Panc1 (cell line): ENCODE data around the gene SLC35F1. TPM values are rescaled to one million over a fixed set of nuclear protein-coding genes. Genes with fewer than 3 reads are reported as not detected.

Experiments
- ATAC-seq: fragments of 200-7000 bp; cut with Tn5 transposase; 2 replicates; pipeline ENCODE4 v1.9.1; 2020; ENCODE audit warnings: mild to moderate bottlenecking, moderate library complexity
- BruUV-seq: library from RNA; stranded (reverse); fragments of 400-500 nt; replicated peaks from 2 replicates; lab custom pipeline; 2021; lab: Mats Ljungman, UMichigan
- CTCF ChIA-PET: fragments of 300-600 bp; sonication (Branson Sonifier 250); formaldehyde crosslinking; loops from one replicate; lab custom pipeline; 2022; ENCODE audit warnings: antibody characterized with exemption; lab: Charles Lee
- POLR2A ChIA-PET: fragments of 300-600 bp; sonication (Branson Sonifier 250); formaldehyde crosslinking; loops from one replicate; lab custom pipeline; 2022; ENCODE audit warnings: antibody characterized with exemption; lab: Charles Lee
- DNase-seq: peaks from one replicate; pipeline ENCODE4 v3.0.0-alpha.2; 2010; ENCODE audit warnings: low read depth, low spot score
- H3K27ac ChIP-seq: 2 replicates; pipeline ENCODE4 v1.5.1; 2011; ENCODE audit warnings: mild to moderate bottlenecking, low read length, inconsistent platforms
- H3K27me3 ChIP-seq: fragments of 200-500 bp; sonication (Bioruptor generic); 2 replicates; pipeline ENCODE4 v1.6.0; 2014; ENCODE audit warnings: low read length, inconsistent platforms; ENCODE audit not compliant: control insufficient read depth, insufficient read depth
- H3K36me3 ChIP-seq: fragments of 200-500 bp; sonication (Bioruptor generic); 2 replicates; pipeline ENCODE4 v1.5.1; 2014; ENCODE audit warnings: inconsistent platforms, mild to moderate bottlenecking, low read length, moderate library complexity; ENCODE audit not compliant: control insufficient read depth, insufficient read depth
- H3K4me1 ChIP-seq: 2 replicates; pipeline ENCODE4 v1.5.1; 2011; ENCODE audit warnings: inconsistent platforms, mild to moderate bottlenecking, low read length, moderate library complexity; ENCODE audit not compliant: control insufficient read depth, insufficient read depth
- H3K4me3 ChIP-seq, 2 experiments: 2 replicates each; pipeline ENCODE4 v1.5.1; 2011 to 2012; ENCODE audit warnings: low read depth in 2 of 2, low read length in 2 of 2, mild to moderate bottlenecking in 2 of 2, inconsistent platforms in 1 of 2, moderate library complexity in 1 of 2
- H3K9me3 ChIP-seq: fragments of 200-500 bp; sonication (Bioruptor generic); 2 replicates; pipeline ENCODE4 v1.5.1; 2014; ENCODE audit warnings: low read depth, mild to moderate bottlenecking, inconsistent platforms, low read length, moderate library complexity; ENCODE audit not compliant: control insufficient read depth, insufficient read depth
- POLR2AphosphoS5 ChIP-seq: IDR thresholded peaks from 2 replicates; pipeline ENCODE4 v1.6.1; 2012; ENCODE audit warnings: mild to moderate bottlenecking, low read depth, low read length, moderate library complexity
- SIN3A ChIP-seq: IDR thresholded peaks from 2 replicates; pipeline ENCODE4 v1.6.1; 2012; ENCODE audit warnings: low read depth, mild to moderate bottlenecking, low read length, moderate library complexity, borderline replicate concordance; ENCODE audit not compliant: insufficient read depth
- TCF7L2 ChIP-seq: IDR thresholded peaks from 2 replicates; pipeline ENCODE4 v1.6.1; 2011; ENCODE audit warnings: mild to moderate bottlenecking, low read depth, low read length, inconsistent platforms
- in situ Hi-C: cut with HindIII; loops from 2 replicates; pipeline ENCODE4 v1.10.0; 2016; ENCODE audit warnings: low sequenced_read_pairs, low pct_unique_long_range_greater_than_20kb
- intact Hi-C: fragments of 100-400 bp; cut with micrococcal nuclease; formaldehyde crosslinking; loops from one replicate; pipeline ENCODE4 v1.10.0; 2022; ENCODE audit not compliant: unreplicated experiment
- total RNA-seq: library from RNA; stranded (reverse); gene quantifications from one replicate; pipeline ENCODE4 v1.2.1, GENCODE V29; 2021; ENCODE audit not compliant: unreplicated experiment
- TF ChIP-seq, protein P1 (sequence below), 2 experiments: IDR thresholded peaks; 2 replicates each; pipeline ENCODE4 v1.6.1; 2011 to 2012; ENCODE audit warnings: low read depth in 2 of 2, control low read depth in 1 of 2, low read length in 1 of 2, mild to moderate bottlenecking in 1 of 2, moderate library complexity in 1 of 2; ENCODE audit not compliant: insufficient read depth in 1 of 2
- TF ChIP-seq, protein P2 (sequence below): fragments of 450-650 bp; IDR thresholded peaks from 2 replicates; pipeline ENCODE4 v1.5.1; 2017; ENCODE audit warnings: mild to moderate bottlenecking

Gene SLC35F1
- total RNA-seq, 1 experiment from 2014 or later: not detected

DNA sequence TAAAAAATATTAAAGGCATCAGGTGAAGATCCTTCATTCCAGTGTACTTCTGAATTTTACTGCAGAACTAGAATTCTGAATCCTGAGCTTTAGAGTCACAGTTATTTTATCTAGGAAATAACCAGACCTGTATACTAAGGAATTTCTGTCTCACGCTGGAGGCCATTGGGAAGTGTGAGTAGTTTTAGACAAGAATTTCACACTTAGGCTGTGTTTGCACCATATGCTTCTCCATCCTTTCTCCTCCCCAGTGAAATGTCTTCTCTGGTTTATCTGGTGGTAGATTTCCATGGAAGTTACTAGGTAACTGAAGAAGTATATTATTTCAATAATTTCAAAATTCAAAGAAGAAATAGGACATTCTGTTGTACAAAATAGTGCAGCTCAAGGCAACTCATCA is 83.1 kb downstream of the SLC35F1 start:
- ChIA-PET POLR2A (no interaction called here), CTCF (no interaction called here)
- in situ Hi-C loops (no loop called here), intact Hi-C loops (no loop called here)
- no peak overlapping the region for H3K4me3 ChIP-seq
- no peaks in the 10 kb centered on the region for H3K36me3 ChIP-seq
- H3K27me3 ChIP-seq: no peaks in the 10 kb centered on the region
- TF ChIP-seq, protein P1, sequence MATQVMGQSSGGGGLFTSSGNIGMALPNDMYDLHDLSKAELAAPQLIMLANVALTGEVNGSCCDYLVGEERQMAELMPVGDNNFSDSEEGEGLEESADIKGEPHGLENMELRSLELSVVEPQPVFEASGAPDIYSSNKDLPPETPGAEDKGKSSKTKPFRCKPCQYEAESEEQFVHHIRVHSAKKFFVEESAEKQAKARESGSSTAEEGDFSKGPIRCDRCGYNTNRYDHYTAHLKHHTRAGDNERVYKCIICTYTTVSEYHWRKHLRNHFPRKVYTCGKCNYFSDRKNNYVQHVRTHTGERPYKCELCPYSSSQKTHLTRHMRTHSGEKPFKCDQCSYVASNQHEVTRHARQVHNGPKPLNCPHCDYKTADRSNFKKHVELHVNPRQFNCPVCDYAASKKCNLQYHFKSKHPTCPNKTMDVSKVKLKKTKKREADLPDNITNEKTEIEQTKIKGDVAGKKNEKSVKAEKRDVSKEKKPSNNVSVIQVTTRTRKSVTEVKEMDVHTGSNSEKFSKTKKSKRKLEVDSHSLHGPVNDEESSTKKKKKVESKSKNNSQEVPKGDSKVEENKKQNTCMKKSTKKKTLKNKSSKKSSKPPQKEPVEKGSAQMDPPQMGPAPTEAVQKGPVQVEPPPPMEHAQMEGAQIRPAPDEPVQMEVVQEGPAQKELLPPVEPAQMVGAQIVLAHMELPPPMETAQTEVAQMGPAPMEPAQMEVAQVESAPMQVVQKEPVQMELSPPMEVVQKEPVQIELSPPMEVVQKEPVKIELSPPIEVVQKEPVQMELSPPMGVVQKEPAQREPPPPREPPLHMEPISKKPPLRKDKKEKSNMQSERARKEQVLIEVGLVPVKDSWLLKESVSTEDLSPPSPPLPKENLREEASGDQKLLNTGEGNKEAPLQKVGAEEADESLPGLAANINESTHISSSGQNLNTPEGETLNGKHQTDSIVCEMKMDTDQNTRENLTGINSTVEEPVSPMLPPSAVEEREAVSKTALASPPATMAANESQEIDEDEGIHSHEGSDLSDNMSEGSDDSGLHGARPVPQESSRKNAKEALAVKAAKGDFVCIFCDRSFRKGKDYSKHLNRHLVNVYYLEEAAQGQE (IDR thresholded peaks at IDR 0.05; ENCODE audit: insufficient read depth in 1 of 2, low read depth in 2 of 2, low read length in 1 of 2): no peak
- no peak for TF ChIP-seq TCF7L2
- TF ChIP-seq, protein P2, sequence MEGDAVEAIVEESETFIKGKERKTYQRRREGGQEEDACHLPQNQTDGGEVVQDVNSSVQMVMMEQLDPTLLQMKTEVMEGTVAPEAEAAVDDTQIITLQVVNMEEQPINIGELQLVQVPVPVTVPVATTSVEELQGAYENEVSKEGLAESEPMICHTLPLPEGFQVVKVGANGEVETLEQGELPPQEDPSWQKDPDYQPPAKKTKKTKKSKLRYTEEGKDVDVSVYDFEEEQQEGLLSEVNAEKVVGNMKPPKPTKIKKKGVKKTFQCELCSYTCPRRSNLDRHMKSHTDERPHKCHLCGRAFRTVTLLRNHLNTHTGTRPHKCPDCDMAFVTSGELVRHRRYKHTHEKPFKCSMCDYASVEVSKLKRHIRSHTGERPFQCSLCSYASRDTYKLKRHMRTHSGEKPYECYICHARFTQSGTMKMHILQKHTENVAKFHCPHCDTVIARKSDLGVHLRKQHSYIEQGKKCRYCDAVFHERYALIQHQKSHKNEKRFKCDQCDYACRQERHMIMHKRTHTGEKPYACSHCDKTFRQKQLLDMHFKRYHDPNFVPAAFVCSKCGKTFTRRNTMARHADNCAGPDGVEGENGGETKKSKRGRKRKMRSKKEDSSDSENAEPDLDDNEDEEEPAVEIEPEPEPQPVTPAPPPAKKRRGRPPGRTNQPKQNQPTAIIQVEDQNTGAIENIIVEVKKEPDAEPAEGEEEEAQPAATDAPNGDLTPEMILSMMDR: no peak
- TF ChIP-seq SIN3A: no peak
- TF ChIP-seq POLR2AphosphoS5: no peak
- H3K9me3 ChIP-seq: no peaks in the 10 kb centered on the region
- ATAC-seq (no peak), DNase-seq (no peak)
- no peak overlapping the region for H3K27ac ChIP-seq
- BruUV-seq: no TSS peak
- no peaks in the 10 kb centered on the region for H3K4me1 ChIP-seq

DNA sequence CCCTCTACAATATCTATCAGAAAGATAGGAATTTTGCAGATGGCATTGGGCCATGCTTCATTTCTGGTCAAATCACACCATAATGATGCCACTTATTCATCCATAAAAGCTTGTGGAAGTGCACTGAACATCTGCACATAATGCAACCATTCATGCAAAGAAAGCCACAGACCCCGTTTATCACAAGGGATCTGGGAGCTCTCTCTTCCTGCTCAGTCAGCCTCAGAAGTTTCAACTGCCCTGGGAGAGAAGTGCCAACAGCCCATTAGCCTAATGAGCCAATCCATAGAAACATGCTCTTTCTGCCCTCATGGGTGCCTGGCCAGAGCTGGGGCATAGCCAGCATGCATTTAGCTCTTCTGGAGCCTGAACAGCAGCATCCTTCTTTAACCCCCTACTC is 85.8 kb downstream of the SLC35F1 start:
- CTCF ChIA-PET: no interaction called here
- ATAC-seq: no peak

More for the DNA sequence above, 85.8 kb downstream of the SLC35F1 start:
- DNase-seq: no peak
- intact Hi-C loops: no loop called here
- no TSS peak for BruUV-seq
- H3K27me3 ChIP-seq: no peaks in the 10 kb centered on the region
- POLR2A ChIA-PET: no interaction called here
- no peaks in the 10 kb centered on the region for H3K9me3 ChIP-seq
- no peaks in the 10 kb centered on the region for H3K4me1 ChIP-seq
- no peaks in the 10 kb centered on the region for H3K36me3 ChIP-seq
- H3K27ac ChIP-seq: no peak overlapping the region
- H3K4me3 ChIP-seq: no peak overlapping the region
- in situ Hi-C loops: no loop called here
- TF ChIP-seq, protein P1 (IDR thresholded peaks at IDR 0.05; ENCODE audit: insufficient read depth in 1 of 2, low read depth in 2 of 2, low read length in 1 of 2): no peak
- no peak for TF ChIP-seq TCF7L2
- TF ChIP-seq, protein P2: no peak
- no peak for TF ChIP-seq POLR2AphosphoS5
- no peak for TF ChIP-seq SIN3A
